DMS153 treated with DMSO at 0.1 percent for 48 hours (cell line): ENCODE data around the gene RASD1.
A peak's percentile ranks its signal among the peaks of the same experiment; 100 is the strongest.

ENCODE experiments used
- DNase-seq: peaks from one replicate; lab custom pipeline; 2025; ENCODE audit not compliant: unreplicated experiment; lab: John Stamatoyannopoulos, UW

RASD1 gene, protein sequence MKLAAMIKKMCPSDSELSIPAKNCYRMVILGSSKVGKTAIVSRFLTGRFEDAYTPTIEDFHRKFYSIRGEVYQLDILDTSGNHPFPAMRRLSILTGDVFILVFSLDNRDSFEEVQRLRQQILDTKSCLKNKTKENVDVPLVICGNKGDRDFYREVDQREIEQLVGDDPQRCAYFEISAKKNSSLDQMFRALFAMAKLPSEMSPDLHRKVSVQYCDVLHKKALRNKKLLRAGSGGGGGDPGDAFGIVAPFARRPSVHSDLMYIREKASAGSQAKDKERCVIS

DNA sequence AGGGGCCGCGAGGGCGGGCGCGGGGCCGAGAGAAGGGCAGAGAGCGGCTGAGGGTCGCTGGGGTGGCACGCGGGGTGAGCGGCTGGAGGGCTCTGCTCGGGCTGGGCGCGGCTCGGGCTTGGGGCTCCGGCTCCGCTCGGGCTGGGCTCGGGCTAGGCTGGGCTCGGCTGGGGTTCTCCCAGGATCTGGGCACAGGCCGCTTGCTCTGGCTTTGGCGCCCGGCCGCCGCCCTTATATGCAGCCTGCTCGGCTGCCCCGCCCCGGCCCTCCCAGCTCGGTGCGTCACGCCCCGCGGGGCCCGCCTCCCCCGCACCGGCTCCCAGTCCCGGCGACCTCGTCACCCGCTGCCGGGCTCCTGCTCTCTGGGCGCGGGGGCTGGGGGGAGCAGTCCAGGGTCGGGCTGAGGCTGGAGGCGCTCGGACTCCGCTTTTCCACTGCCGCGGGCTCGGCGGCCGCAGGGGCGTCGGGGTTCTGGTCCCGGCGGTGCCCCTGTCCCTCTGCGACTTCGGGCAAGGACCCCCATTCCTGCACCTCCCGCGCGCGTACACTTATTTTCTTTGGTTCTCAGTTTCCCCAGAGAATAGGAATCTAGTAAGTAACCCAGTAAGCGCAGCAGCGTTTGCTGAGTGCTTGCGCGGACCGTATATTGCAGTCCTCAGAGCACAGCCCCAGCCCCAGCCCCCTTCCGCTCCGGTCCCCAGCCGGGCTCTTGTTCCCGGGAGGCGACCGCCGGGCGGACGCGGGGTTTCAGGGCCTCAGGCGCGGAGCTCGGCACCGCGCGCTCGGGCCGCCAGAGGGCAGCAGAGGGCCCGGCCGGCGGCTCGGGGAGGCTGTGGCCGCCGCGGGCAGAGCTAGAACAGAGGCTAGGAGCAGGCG, at the start of gene RASD1:
RASD1 (minus strand) TSS at position 207 of the 876 bp plus-strand sequence. CDS start 214 bp downstream, outside the sequence.
- DNase-seq, result peak; percentile 21

DNA sequence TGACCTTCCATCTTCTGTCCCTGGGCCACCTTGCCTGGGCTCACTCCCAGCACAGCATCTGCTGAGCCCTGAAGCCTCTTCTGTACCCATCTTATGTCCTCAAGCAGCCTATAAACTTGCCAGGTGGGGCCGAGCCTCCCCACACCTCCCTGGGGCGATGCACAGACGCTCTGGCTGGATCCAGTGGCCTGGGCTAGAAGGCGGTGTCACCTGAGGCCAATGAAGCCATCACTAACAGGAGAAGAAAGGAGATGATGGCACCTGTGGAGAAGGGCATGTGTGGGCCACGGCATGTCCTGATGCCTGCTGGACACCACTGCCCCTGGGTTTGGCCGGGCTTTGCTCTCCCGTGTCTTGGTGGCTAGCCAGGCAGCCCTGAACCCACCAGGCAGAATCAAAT, 49.8 kb upstream of the RASD1 start:
- no peak for DNase-seq

GRCh38 chr17:17545031-17545820, 49.0 kb upstream of the RASD1 start:
- DNase-seq, result no peak

- no peak for DNase-seq
Measured at GRCh38 chr17:17542906-17543635, 46.9 kb upstream of the RASD1 start.

DNA sequence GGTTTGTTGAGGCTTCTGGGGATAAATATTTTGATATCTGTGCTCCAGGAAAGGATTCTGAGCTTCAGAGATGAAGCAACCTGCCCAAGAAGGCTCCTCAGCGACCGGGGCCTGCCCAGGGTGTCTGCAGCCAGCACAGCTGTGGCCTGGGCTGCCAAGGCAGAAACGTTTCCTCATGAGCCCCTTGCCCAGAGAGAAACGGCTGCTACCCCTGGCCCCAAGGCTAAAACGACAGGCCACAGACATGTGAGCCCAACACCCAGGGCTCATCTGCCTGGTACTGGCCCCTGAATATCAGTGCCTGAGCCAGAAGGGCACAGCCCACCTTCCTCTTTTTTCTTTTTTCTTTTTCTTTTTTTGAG, 45.4 kb upstream of the RASD1 start:
- DNase-seq, result no peak

GRCh38 chr17:17540935-17541639, 44.9 kb upstream of the RASD1 start:
- no peak for DNase-seq

DNA sequence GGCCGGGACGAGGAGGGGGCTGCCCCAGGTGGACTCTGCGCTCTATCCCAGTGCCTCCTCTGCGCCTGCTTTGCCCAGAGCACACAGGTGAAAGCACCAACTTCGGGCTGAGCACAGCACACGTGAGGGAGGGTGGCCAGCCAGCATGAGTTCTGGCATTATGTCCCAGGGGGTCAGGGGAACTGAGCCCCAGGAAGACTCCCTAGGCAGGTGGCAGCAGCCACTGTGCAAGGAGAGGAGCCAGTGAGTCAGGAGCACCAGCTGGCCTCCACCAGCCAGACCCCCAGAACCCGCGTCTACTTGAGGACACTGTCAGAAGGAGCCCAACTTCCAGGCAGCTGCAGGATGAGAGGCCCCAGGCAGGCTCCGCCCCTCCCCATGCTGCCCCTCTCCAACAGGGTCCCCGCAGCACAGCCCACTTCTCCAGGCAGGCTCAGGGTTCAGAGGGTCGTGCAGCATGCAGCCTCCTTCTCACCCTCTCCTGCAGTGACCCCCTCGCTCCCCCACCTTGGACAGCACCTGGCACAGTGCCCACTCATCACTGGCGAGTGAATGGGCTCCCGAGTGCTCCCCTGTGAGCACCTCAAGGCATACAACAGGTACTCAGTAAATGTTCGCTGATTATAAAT, 44.2 kb upstream of the RASD1 start:
- no peak for DNase-seq

DNA sequence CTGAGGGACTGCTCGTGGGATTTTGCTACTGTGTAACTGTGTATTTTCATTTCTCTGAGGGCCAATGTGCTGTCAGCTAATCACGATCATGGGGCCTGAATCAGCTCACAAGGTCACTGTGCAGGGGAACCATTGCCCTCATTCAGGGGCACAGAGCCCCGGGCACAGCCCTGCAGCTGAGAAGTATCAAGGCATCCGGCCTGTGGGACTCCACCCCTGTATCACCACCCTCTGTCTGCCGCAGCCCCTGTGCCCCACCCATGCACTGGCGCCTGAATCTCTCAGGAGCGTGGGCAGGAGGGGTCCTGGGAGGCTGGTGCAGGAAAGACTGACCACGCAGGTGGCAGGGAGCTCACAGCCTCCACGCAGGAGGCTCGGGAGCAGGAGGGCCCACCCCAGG, 43.4 kb upstream of the RASD1 start:
- DNase-seq, result no peak

- DNase-seq, result peak; percentile 73
Measured at GRCh38 chr17:17538417-17539391, 42.5 kb upstream of the RASD1 start.

DNA sequence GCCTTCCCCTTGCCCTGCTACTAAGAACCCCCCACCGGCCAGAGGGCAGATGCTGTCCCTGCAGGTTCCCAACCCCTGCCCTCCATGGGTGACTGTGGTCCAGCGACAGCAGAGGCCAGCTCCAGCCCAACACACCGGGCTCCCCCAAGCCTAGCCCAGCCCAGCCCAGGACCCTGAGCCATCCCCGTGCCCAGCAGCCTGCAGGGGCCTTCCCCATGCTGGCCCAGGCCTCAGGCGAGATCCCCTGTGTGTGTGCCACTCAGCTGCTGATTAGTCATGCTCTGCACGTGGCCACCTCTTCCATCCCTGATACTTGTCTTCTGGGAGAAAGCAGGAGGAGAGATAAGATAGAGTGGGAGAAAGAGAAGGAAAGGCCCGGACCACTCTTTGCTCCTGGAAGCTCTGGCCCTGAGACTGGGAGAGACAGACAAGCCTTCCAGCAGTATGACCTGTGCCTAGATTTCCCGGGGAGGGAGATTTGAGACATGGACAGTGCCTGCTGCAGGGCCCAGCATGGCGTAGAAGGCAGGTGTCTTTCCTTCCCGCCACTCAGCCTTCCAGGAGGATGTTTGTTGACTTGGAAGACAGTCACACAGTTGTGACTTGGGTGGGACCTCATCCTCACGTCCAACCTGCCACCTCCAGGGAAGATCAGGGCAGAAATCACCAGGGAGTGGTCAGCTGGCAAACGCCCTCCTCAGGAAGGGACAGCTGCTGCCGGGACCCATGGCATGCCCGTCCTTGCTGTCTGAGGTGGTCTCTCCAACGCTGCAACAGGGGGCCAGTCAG, 41.3 kb upstream of the RASD1 start:
- DNase-seq, result no peak

DNA sequence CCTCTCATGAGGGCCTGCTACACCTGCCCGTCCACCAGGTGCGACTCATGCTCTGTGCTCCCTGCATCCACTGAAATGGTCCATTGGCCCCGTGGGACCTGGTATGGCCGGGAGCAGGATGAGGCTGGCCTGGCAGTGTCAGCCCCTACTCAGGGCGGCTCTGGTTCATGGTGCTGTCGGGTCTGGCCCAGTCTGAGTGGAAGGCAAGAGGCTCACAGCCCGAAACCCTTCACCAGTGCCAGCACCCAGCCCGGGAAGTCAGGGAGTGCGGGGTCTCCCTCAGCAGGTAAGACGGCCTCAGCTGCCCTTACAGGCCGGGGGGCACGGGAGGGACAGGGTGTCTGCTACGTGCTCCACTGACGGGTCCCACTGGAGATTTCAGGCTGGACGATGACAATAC, 40.5 kb upstream of the RASD1 start:
- no peak for DNase-seq

DNA sequence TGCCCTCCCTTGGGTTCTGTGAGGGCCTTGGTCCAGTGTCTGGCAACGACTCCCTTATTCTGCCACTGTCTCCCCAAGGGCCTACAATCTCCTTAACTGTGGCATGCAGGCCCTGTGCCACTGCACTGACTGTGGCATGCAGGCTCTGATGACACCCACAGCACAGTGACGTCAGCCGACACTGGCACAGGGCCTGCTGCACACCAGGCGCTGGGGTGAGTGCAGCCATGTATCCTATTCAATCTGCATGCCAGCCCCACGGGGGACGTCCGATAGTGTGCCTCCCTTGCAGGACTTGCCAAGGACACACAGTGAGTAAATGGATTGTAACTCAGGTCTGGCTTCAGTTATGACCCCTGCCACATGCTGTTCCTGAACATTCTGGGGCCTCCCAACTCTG, 39.8 kb upstream of the RASD1 start:
- no peak for DNase-seq

- DNase-seq, result peak; percentile 38
Measured at GRCh38 chr17:17533901-17534441, 37.8 kb upstream of the RASD1 start.

GRCh38 chr17:17532991-17533390, 36.8 kb upstream of the RASD1 start:
- DNase-seq, result no peak

- DNase-seq, result no peak
Measured at GRCh38 chr17:17531156-17531555, 35.0 kb upstream of the RASD1 start.

DNA sequence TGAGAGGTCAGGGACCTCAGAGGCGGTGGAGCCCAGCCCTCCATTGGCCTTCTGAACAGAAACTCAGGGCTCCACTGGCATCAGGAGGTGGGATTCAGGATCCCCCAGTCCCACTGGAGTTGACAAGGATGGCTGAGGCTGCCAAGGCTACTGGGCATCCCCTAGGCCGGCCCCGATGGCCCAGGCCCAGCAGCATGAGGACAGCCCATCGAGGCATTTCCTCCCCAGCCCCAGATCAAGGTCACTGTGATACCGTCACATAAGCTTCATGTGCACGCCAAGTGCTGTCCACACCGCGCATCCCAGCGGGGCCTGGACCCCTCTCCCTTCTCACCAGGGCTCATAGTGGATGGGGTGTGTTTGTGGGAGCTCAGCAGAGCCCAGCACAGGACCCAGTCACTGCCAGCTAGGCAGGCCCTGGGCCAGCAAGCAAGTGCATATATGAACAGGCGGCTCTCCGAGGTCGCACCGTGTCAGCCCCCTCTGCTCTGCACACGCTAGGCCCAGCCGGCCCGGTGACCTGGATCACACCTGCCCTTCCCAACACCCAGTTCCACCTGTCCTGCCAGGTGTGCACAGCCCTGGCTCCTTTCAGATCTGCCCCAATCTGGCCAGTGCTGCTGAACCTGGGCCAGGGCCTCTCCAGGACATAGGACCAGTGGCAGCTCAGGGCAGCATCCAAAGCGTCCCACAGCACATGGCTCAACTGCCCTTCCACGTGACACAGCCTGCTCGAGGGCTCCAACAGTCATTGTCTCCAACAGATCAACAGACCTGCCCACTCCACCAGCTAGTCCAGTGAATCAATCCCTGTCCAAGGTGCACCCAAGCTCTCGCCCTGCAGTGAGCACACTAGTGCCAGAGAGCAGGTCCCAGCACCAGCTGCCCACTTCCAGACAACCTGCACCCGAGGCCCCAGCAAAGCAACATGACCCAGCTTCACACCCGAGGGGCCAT, 32.8 kb upstream of the RASD1 start:
- DNase-seq, result no peak
